Fibroblast of villous mesenchyme (primary cell): ENCODE measurements around the gene IGF2BP3. TPM values are rescaled to one million over a fixed set of nuclear protein-coding genes. Genes with fewer than 3 reads are reported as not detected.

Experiments used
- DNase-seq: peaks from one replicate; pipeline ENCODE4 v3.0.0-alpha.2; 2010; ENCODE audit warnings: low read depth
- H3K4me3 ChIP-seq: 2 replicates; pipeline ENCODE4 v1.5.1; 2011; ENCODE audit warnings: low read depth, mild to moderate bottlenecking, low read length
- CTCF ChIP-seq: IDR thresholded peaks from 2 replicates; pipeline ENCODE4 v1.5.1; 2012; ENCODE audit warnings: low read depth, mild to moderate bottlenecking, low read length; ENCODE audit not compliant: insufficient read depth
- total RNA-seq: library from RNA; depleted of rRNA; stranded (reverse); fragments of >200 nt; gene quantifications from 2 replicates; pipeline ENCODE4 v1.2.3, GENCODE V29; 2012

Gene IGF2BP3
- total RNA-seq, 1 donor, result 9.1 TPM

- peak; percentile 18 for DNase-seq
- no peak overlapping the region for H3K4me3 ChIP-seq
- no peak for TF ChIP-seq CTCF
Measured at GRCh38 chr7:23426876-23427275, 43.4 kb downstream of the IGF2BP3 start.

DNA sequence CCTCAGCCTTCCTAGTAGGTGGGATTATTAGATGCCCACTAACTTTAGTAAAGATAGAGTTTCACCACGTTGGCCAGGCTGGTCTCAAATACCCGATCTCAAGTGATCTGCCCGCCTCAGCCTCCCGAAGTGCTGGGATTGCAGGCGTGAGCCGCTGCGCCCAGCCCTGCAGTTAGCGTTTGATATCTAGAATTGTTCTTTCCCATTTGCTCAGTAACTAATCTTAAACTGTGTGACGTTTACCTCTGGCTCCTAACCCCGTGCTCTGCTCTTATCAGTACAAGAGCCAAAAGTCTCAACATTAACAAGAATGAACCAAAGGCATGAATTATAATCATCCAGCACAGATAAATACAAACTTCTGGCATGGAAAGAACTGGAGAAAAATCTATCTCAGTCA lies 47.4 kb downstream of the IGF2BP3 start:
- no peak for TF ChIP-seq CTCF
- peak; percentile 61 for DNase-seq
- no peak overlapping the region for H3K4me3 ChIP-seq

GRCh38 chr7:23422384-23422783 lies 47.9 kb downstream of the IGF2BP3 start:
- H3K4me3 ChIP-seq, result no peak overlapping the region
- no peak for DNase-seq
- TF ChIP-seq CTCF, result no peak

DNA sequence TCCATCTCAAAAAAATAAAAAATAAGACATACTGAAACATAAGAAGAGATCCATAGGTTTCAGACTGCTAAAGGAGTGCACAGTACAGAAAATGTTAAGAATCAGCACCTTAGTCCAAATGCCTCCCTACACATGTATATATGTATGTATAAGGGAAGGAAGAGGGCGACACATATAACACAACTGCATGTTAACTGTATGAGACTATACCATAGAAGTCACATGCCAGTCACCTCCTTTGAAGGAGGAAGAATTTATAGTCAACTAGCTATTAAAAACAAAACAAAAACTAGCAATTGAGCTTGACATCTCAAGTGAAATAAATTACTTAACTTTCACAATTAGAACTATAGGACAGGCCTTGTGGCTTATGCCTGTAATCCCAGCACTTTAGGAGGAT lies 50.4 kb downstream of the IGF2BP3 start:
- no peak overlapping the region for H3K4me3 ChIP-seq
- no peak for DNase-seq
- TF ChIP-seq CTCF, result no peak

DNA sequence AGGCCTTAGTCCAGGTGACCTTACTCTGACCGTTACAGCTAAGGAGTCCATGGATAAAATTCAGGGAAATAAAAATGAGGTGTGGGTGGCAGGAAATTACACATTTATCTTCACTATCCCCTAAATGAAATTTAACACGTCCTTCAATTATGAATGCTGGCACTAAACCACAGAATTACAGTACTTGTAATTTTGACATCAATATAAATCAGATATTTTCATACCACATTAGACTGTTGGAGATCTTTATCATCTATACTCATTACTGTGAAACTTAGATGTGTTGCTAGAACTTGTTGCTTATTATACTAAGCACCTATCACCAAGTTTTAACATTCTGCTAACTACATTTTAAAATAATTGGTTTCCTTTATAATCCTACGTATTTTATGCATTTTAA lies 51.1 kb downstream of the IGF2BP3 start:
- TF ChIP-seq CTCF, result no peak
- H3K4me3 ChIP-seq, result no peak overlapping the region
- no peak for DNase-seq

DNA sequence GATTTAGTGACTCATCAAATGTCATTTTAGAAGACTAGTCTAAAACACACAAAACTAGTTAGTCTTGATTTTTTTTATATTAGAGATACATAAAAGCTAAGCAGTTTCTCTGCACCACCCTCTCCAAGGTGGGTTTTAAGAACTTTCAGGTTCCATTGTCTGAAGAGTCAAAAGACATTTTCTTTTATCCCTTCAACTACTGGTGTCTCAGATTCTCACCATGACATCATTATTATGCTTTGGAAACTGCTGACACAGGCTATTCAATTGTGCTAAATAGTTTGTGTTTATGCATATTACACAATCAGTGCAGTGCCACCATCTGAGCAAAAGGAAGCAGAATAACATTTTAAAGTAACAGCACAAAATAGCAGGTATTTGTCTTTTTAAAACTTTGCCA lies 52.2 kb downstream of the IGF2BP3 start:
- peak; percentile 70 for DNase-seq
- no peak overlapping the region for H3K4me3 ChIP-seq
- TF ChIP-seq CTCF, result no peak

- DNase-seq, result no peak
- no peak for TF ChIP-seq CTCF
- no peak overlapping the region for H3K4me3 ChIP-seq
Measured at GRCh38 chr7:23415198-23415597, 55.1 kb downstream of the IGF2BP3 start.
